Measurements from ENCODE around the gene DGKD.
"Not testable (repeated sequence)": the region's sequence is repeated elsewhere in the genome, so short reads cannot be mapped to it uniquely, and the experiment has no call there.

DGKD gene

GRCh38 chr2:233387225-233387624, 32.9 kb downstream of the DGKD start:
- no peak for DNase-seq

DNA sequence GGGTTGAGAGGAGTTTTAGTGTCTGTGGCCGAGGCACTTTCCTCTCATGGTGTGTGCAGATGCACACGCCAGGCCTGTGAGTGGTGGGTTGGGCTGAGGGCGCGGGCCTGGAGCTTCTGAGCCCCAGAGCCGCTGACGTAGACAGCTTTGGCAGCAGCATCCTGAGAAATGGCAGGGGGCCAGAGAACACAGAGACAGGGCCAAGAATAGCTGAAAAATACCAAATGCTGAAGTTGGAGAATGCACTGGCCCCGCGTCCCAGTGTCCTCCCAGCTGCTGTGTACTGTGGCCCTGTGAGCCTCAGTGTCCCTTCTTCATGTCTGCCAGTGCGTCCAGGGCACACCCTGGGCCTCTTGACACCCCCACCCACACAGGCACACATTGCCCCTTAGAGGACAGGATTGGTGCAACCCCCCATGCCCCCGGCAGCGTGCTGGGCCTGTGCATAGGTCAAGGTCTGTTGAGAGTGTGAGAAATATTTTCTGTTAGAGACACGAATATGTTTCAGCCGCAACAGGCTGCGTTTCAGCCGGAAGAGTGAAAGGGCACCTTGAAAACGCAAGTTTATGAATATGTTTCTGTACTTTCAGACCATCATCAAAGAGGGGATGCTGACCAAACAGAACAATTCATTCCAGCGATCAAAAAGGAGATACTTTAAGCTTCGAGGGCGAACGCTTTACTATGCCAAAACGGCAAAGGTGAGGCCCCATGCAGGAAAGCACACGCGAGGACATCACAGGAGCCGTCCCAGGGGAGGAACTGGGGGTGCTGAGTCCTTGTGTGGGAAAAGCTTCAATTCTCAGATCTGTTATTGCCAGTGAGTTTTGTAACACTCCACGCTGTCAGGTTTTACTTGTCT, 33.6 kb downstream of the DGKD start:
- no peak for DNase-seq

DNA sequence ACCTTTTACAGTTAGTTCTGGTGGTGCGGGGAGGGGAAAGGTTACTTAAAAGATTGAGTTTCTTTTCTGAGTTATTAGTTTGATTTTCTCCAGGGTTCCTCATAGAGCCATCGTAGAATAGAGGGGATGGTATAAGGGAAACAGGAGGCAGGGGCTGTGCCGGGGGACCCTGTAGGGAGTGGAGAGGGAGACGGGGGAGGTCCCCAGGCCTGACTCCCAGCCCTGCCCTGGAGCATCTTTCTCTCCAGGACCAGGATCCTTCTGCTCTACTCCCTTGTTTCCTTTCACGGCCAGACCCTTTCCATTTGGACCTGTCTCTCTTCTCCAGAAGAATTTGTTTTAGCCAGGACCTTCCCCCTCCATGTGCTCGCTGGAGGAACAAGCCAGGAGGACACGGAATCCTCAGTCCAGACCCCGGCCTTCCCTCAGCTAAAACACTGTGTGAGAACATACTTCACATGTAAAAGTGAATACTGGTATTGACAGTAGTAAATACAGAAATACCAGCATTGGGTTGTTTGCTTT, 35.4 kb downstream of the DGKD start:
- no peak for DNase-seq

DNA sequence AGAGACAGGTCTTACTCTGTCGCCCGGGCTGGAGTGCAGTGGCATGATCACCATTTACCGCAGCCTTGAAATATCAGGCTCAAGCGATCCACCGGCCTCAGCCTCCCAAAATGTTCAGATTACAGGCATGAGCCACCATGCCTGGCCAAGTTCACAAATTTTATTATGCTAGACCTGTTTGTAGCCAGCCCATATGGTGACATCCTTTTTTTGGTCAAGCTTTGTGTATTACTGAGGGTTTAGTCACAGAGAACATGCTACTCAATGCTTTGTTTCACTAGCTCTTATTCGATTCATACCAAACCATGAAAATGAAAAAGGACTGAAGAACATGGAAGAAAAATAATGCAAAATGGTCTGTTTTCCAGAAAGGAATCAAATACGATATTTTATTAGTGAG, 41.4 kb downstream of the DGKD start:
- DNase-seq = no peak

- DNase-seq = not testable (repeated sequence)
Measured at GRCh38 chr2:233396726-233397665, 42.7 kb downstream of the DGKD start.

DNA sequence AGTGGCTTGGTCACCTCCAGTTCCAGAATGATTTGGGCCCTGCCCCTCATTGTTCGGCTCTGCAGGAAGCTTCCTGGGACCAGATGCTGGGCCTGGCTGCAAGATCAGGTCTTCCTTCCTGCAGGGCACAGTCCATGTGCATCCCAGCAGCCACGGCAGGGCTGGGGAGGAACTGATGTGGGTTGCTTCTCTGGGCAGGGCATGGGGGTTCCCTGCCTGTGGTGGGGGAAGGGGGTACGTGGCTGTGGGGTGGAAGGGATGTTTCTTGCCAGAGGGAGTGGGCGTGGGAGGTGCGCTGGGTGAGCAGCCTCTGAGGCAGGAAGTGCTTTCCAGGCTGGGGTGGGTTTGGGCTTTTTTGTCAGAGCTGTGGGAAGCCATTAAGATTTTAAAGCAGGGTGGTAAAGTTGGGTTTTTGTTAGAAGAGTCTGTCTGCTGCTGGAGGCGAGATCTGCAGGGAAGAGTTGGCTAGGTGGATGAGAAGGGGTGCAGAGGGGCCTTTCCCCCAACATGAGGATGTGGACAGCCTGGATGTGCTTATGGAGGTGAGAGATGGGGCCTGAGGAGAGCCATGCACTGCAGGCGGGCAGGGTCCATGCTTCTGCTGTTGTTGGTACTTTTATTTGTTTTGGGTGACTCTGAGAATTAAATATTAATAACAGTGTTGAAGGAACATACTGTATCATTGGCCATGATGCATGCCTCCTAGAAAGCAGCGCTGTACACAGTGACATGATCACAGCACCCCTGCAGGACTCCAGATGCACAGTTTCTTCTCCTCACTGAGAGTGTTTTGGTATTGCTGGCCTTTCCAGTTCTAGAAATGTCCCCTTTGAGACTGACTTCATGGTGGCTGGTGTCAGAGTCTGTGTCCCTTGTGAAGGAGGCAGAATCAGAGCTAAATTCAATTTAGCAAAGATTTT, 45.3 kb downstream of the DGKD start:
- peak; percentile 47 to 56 for DNase-seq

DNA sequence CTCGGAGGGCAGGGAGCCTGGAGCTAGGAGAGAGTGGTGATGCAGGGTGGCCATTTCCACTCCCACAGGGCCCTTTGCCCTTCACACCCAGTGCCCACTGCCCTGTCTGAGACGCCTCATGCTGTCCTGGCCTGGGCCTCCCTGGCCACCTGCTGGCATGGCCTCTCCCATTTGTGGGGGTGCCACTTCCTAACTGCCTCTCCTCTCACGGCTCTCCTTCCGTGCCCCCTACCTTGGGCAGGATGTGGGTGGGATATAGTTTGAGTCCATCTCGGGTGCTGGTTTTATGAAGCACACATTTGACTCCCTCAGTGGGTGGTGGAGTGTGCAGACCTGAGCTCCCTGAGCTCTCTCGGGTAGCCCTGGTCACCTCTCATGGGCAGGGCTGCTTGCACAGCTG, 46.0 kb downstream of the DGKD start:
- DNase-seq = no peak

DNA sequence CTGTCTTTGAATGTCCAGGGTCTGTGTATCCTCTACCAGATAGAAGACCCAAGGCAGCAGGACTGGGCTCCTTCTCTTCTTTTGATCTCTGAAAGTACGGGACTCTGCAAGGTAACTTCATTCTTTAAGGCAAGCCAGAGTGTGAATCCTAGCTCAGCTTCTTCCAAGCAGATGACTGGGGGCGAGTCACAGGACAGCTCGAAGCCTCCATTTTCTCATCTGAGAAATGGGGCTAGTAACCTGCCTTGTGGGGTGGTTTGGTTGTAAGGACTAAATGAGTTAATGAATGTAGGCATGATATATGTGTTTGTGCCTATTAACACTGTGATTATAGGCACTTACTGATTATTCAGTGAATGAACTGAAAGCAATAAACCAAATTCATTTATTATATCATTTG, 46.7 kb downstream of the DGKD start:
- no peak for DNase-seq

DNA sequence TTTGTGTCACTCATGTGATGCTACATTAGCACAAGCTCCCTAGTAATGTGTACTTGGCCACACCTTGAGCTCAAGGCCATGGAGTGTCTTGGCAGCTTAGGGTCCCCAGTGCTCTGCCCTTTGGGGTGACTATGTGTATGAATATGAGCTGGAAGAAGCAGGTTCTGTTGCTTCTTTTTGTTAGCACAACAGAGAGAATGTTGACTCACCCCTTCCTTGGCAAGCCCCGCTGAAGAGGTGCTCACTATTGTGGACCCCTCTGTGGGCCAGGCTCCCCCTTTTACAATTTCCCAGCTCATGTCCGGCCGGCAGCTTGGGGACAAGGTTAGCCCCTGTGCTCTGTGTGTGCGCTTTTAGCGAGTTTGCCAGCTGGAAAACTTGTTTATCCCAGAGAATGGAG, 48.1 kb downstream of the DGKD start:
- DNase-seq = no peak

DNA sequence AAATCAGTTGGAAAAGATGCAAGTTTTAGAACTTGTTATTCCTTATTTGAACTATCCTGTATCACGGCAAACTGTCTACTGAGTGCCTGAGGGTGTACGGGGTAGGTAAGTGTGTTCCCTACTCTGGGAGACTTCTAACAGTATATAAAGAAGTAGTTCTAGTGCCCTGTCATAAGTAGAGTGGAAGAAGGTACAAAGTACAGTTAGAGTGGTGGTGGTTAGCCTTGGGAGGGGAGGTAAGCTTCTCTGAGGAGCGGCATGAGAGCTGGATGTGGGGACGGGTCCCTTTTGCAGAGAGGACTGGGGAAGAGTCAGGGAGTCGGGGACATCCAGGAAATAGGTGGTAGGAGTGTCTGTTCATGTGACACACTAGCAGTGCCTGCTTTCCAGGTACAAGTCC, 48.5 kb downstream of the DGKD start:
- DNase-seq = no peak

- peak; percentile 63 to 74 for DNase-seq
Measured at GRCh38 chr2:233404222-233404621, 49.9 kb downstream of the DGKD start.

DNA sequence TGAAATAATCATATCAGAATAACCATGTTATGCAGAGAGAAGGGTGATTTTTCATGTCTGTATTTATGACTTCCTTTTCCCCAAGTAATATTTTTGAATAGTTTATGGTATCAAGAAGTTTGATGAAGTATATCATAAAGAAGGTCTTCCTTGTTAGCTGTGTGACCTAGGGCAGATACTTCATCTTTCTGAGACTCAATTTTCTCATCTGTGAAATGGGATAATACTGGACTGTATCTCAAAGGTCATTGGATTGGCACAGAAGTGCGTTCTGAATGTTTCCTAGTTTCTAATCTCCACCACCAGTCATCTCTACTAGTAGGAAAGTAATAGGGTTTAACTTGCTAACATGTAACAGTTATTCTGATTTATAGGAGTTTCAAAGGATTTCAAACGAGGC, 52.6 kb downstream of the DGKD start:
- DNase-seq = no peak

GRCh38 chr2:233407771-233408181, 53.5 kb downstream of the DGKD start:
- no peak for DNase-seq

DNA sequence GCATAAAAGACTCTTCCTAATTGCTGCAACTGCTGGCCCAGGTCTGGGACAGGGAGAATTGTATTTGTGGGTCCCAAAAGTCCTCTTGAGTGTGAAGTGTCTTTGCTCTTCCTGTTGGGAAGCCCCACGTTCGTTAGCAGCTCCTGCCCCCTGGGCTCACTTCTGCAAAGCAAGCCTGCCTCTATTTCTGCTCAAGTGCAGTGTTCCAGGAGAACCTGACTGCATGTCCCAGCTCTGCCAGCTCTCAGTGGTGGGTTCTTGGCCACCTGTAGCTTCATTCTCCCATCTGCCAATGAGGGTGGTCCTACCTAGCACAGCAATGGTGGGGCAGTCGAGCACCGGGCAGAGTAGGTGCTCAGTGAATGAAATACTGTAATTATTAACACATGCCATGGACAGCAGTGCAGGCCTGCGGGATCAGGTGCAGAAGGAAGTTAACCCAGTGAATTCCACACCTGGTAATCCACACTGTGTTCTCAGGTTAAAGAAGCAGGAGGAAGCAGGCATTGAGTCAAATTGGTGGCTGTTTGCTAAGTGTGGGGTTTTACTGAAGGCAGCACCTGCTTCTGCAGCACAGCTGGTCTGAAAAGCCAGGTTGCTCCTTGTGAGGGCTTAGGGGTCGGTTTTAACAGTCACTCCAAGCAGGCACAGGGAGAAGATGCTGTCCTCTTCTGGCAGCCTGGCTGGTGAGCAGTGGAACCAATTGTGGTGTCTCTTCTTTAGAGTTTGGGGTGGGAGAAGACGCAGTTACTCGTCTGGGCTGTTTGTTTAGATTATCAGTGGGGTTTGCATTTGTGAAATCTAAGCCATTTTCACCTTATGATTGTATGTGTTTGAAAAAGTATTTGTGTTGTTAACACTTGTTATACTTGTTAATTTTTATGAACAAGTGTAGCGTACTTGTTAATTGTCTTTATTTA, 54.3 kb downstream of the DGKD start:
- DNase-seq = no peak

DNA sequence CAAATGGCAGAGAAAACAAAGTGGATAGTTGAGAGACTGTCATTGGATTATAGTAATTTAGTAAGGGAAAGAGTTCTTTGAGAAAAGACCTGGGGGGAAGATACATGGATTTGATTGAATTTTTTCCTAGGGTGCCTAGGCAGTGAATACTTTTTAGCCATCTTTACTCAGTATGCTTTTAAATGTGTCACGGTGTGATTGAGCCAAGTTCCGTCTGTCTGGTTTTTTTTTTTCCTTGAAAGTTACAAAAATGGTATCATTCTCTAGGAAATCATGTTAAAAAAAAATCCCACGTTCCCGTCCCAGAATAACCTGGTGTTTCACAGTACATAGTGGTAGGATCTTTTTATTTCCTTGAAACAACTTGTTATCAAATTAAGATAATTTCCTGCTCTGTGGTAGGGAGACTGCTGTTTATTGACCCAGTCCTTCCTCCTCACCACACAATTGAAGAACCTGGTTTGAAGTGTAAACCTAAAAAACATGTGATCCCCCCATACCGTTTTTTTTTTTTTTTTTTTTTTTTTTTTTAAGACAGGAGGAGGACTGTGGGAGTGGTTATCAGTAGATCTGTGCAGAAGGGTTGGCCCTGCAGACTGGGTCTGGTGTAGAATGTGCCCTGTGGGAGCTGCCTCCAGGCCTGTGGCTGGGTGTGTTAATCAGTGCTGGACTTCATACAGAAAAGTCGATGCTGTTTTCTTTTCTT, 55.1 kb downstream of the DGKD start:
- DNase-seq = no peak

DNA sequence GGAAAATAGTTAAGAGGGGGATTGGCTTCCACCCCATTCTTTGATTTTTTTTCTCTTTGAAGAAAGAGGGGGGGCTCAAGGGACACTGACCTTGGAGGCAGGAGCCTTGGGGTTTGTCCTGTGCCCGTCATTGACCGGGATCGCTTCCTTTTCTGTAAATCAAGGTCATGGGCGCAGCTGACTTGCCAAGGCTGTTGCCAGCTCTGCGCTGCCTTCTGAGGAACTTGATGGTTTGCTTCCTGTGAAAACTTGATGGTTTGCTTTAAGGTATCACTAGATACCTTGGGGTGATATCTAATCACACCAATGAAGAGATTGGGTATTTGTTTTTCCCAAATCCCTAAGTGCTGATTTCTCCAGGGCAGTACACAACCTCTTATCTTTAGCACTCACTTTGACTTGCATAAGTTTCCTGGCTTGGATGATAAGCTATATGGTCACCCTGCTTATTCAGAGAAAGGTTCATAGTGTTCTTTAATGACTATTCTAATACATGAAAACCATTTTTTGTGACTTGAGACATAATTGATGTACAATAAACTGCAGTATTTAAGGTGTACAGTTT, 56.0 kb downstream of the DGKD start:
- no peak for DNase-seq

DNA sequence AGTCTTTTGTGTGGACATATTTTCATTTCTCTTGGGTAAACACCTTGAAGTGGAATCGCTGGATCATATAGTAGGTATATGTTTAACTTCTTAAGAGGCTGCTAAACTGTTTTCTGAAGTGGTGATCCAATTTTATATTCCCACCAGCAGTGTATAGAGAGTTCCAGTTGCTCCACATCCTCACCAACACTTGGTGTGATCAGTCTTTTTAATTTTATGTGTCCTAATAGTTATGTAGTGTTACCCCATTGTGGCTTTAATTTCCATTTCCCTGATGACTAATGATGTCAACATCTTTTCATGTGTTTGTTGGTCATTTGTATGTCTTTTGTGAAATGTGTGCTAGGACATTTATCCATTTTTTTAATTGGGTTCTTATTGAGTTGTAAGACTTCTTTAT, 56.9 kb downstream of the DGKD start:
- DNase-seq = no peak

DNA sequence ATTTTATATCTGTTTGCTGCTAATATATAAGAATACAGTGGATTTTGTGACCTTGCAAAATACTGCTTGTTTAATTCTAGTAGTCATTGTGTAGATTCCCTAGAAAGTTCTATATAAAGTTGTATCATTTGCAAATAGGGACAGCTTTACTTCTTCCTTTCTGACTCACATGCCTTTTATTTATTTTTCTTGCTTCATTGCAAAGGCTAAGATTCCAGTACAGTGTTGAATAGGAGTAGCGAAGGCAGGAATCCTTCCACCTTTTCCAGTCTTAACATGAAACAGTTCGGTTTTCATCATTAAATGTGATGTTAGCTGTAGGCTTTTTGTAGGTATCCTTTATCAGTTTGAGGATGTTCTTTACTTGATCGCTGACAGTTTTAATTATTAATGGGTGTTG, 58.1 kb downstream of the DGKD start:
- DNase-seq = no peak

DNA sequence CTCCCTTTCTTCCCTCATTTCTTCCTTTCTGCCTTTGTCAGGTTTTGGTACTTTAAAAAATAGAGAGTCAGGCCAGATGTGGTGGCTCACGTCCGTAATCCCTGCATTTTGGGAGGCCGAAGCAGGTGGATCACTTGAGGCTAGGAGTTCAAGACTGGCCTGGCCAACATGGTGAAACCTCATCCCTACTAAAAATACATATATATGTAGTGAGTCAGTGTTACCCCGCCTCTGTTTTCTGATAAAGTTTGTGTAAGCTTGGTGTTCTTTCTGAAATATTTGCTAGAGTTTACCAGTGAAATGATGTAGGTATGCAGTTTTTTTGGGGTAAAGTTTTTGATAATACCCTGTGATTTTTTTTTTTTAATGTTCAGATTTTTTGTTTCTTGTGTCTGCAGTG, 58.8 kb downstream of the DGKD start:
- DNase-seq = no peak

DNA sequence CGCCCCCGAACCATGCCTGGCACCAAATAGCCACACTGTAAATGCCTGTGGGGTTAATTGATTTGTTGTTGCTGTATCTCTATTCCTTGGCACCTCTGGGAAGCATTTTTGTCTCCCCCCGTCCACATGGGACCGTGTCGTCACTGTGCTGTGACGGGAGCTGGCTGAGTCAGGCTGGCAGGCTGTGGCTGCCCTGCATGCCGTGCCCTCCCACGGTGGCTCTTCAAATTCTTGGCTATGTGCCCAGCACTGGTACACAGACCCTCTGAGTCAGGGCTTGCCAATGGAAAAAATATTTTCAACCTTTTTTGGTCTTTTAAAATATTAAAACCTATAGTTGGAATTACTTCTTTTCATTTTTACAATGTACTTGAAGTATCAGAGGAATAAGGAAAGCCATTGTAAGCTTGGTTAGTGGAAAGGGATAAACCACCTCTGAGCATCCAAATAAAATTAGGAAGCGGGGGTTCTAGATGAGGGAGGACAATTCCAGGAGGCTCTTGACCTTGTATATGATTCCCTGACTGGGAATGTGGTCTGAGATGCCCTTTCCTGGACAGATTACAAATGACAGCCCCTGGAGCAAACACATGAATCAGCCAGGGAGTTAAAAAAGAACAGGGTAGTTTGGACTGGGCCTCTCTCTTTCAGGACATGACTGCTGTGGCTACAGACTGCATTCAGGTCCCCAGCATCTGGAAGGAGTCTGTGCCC, 59.4 kb downstream of the DGKD start:
- peak; percentile 59 to 66 for DNase-seq
